PC-3 (cell line): ENCODE data around the gene AFTPH. TPM values are rescaled to one million over a fixed set of nuclear protein-coding genes. Genes with fewer than 3 reads are reported as not detected.

Experiments
- ATAC-seq: fragments of 200-7000 bp; cut with Tn5 transposase; 2 replicates; pipeline ENCODE4 v1.9.1; 2020; ENCODE audit warnings: mild to moderate bottlenecking, moderate library complexity
- BruUV-seq: library from RNA; stranded (reverse); fragments of 400-500 nt; replicated peaks from 2 replicates; lab custom pipeline; 2021; lab: Mats Ljungman, UMichigan
- CTCF ChIA-PET: fragments of 300-600 bp; sonication (Branson Sonifier 250); formaldehyde crosslinking; loops from one replicate; lab custom pipeline; 2022; ENCODE audit warnings: antibody characterized with exemption; lab: Charles Lee
- POLR2A ChIA-PET: fragments of 300-600 bp; sonication (Branson Sonifier 250); formaldehyde crosslinking; loops from one replicate; lab custom pipeline; 2022; ENCODE audit warnings: antibody characterized with exemption; ENCODE audit not compliant: unreplicated experiment; lab: Charles Lee
- DNase-seq: peaks from one replicate; pipeline ENCODE4 v3.0.0-alpha.2; 2015
- H2AFZ ChIP-seq: fragments of 300-600 bp; sonication (generic); 2 replicates; pipeline ENCODE4 v1.6.0; 2016; ENCODE audit warnings: antibody characterized with exemption, low read length
- H3F3A ChIP-seq: fragments of 300-600 bp; sonication (generic); one replicate; pipeline ENCODE4 v1.6.0; 2017; ENCODE audit warnings: antibody characterized with exemption, low read length, control low read depth, mild to moderate bottlenecking; ENCODE audit not compliant: unreplicated experiment
- H3K27ac ChIP-seq: fragments of 300-600 bp; sonication (generic); 2 replicates; pipeline ENCODE4 v1.5.1; 2016; ENCODE audit warnings: mild to moderate bottlenecking, low read length
- H3K27me3 ChIP-seq: fragments of 300-600 bp; sonication (generic); 2 replicates; pipeline ENCODE4 v1.6.1; 2016; ENCODE audit warnings: low read length, mixed read lengths
- H3K36me3 ChIP-seq: fragments of 300-600 bp; sonication (generic); 2 replicates; pipeline ENCODE4 v1.6.1; 2016; ENCODE audit warnings: low read depth, mixed run types, low read length, mixed read lengths
- H3K4me1 ChIP-seq: fragments of 300-600 bp; sonication (generic); 2 replicates; pipeline ENCODE4 v1.5.1; 2016; ENCODE audit warnings: low read length; ENCODE audit not compliant: insufficient read depth
- H3K4me2 ChIP-seq: fragments of 300-600 bp; sonication (generic); 2 replicates; pipeline ENCODE4 v1.6.0; 2016; ENCODE audit warnings: low read length
- H3K4me3 ChIP-seq: fragments of 300-600 bp; sonication (generic); 2 replicates; pipeline ENCODE4 v1.5.1; 2016; ENCODE audit warnings: mild to moderate bottlenecking, low read length, mixed read lengths
- H3K79me2 ChIP-seq: fragments of 300-600 bp; sonication (generic); 2 replicates; pipeline ENCODE4 v1.6.1; 2017; ENCODE audit warnings: low read length, mixed read lengths
- H3K9ac ChIP-seq: fragments of 300-600 bp; sonication (generic); 2 replicates; pipeline ENCODE4 v1.6.0; 2016; ENCODE audit warnings: mild to moderate bottlenecking, low read length
- H3K9me2 ChIP-seq: fragments of 300-600 bp; sonication (generic); replicated peaks from 2 replicates; pipeline ENCODE4 v1.6.1; 2016; ENCODE audit warnings: mixed run types, low read length, mixed read lengths
- H3K9me3 ChIP-seq: fragments of 300-600 bp; sonication (generic); 2 replicates; pipeline ENCODE4 v1.6.1; 2016; ENCODE audit warnings: low read length, mixed read lengths
- H4K20me1 ChIP-seq: fragments of 300-600 bp; sonication (generic); 2 replicates; pipeline ENCODE4 v1.6.1; 2016; ENCODE audit warnings: low read length, mixed read lengths
- CTCF ChIP-seq: fragments of 300-600 bp; sonication (generic); conservative IDR thresholded peaks from 2 replicates; pipeline ENCODE4 v1.5.1; 2017; ENCODE audit warnings: antibody characterized with exemption, low read depth, mild to moderate bottlenecking, low read length
- EZH2 ChIP-seq: fragments of 300-600 bp; sonication (generic); IDR thresholded peaks from one replicate; pipeline ENCODE4 v1.6.1; 2017; ENCODE audit warnings: antibody characterized with exemption, mild to moderate bottlenecking, low read length; ENCODE audit not compliant: unreplicated experiment
- EZH2phosphoT487 ChIP-seq: fragments of 300-600 bp; sonication (generic); IDR thresholded peaks from 2 replicates; pipeline ENCODE4 v1.6.1; 2018; ENCODE audit warnings: mild to moderate bottlenecking, antibody characterized with exemption, low read length, borderline replicate concordance
- intact Hi-C: fragments of 100-400 bp; cut with micrococcal nuclease; formaldehyde crosslinking; loops from 2 replicates; pipeline ENCODE4 v1.9.0; 2023
- total RNA-seq: library from RNA; depleted of rRNA; stranded (reverse); fragments of >200 nt; gene quantifications from 2 replicates; pipeline ENCODE4 v1.2.3, GENCODE V29; 2014

The AFTPH gene
- total RNA-seq, 1 experiment from 2014 or later: 26.6 TPM

GRCh38 chr2:64629329-64629781 lies 105.2 kb downstream of the AFTPH start:
- no peaks in the 10 kb centered on the region for H3K4me1 ChIP-seq
- peaks cover 5% of the 10 kb centered on the region for H4K20me1 ChIP-seq
- no TSS peak for BruUV-seq
- no peaks in the 10 kb centered on the region for H3K9me2 ChIP-seq
- no peak overlapping the region for H3K9ac ChIP-seq
- no peak overlapping the region for H2AFZ ChIP-seq
- no peaks in the 10 kb centered on the region for H3K27me3 ChIP-seq
- no peak overlapping the region for H3K4me3 ChIP-seq
- DNase-seq: no peak
- POLR2A ChIA-PET: no interaction called here
- intact Hi-C loops: no loop called here
- CTCF ChIA-PET: no interaction called here
- H3K27ac ChIP-seq: no peak overlapping the region
- no peak for ATAC-seq
- H3F3A ChIP-seq: no peaks in the 10 kb centered on the region
- H3K36me3 ChIP-seq: peaks cover 25% of the 10 kb centered on the region
- H3K9me3 ChIP-seq: no peaks in the 10 kb centered on the region
- H3K4me2 ChIP-seq: no peak overlapping the region
- no peak for TF ChIP-seq EZH2
- no peak for TF ChIP-seq EZH2phosphoT487
- no peak for TF ChIP-seq CTCF
- peaks cover 20% of the 10 kb centered on the region for H3K79me2 ChIP-seq

GRCh38 chr2:64629875-64630274 lies 105.7 kb downstream of the AFTPH start:
- Histone ChIP-seq H3F3A (no peaks in the 10 kb centered on the region), H3K27ac (no peak overlapping the region), H3K4me1 (no peaks in the 10 kb centered on the region), H3K4me3 (no peak overlapping the region), H3K79me2 (peaks cover 25% of the 10 kb centered on the region), H3K36me3 (peaks cover 29% of the 10 kb centered on the region), H3K4me2 (no peak overlapping the region), H2AFZ (no peak overlapping the region), H3K9me2 (no peaks in the 10 kb centered on the region), H3K9ac (no peak overlapping the region), H4K20me1 (peaks cover 7% of the 10 kb centered on the region), H3K9me3 (no peaks in the 10 kb centered on the region), H3K27me3 (no peaks in the 10 kb centered on the region)
- ChIA-PET POLR2A (no interaction called here), CTCF (no interaction called here)
- TF ChIP-seq EZH2 (no peak), CTCF (no peak), EZH2phosphoT487 (no peak)
- ATAC-seq: no peak
- BruUV-seq: no TSS peak
- intact Hi-C loops: no loop called here
- no peak for DNase-seq

- H3K9me2 ChIP-seq: no peaks in the 10 kb centered on the region
- peaks cover 37% of the 10 kb centered on the region for H3K36me3 ChIP-seq
- H3K9ac ChIP-seq: no peak overlapping the region
- POLR2A ChIA-PET: interaction anchor here (1.0 kb wide), 1 partner anchor 14 kb away, joined by 3 read pairs; no protein-coding TSS in a partner anchor
- H3K4me2 ChIP-seq: no peak overlapping the region
- H3K27me3 ChIP-seq: no peaks in the 10 kb centered on the region
- H3K4me3 ChIP-seq: no peak overlapping the region
- no TSS peak for BruUV-seq
- no peak for DNase-seq
- H2AFZ ChIP-seq: no peak overlapping the region
- H4K20me1 ChIP-seq: peaks cover 10% of the 10 kb centered on the region
- H3K4me1 ChIP-seq: no peaks in the 10 kb centered on the region
- H3K27ac ChIP-seq: no peak overlapping the region
- no peaks in the 10 kb centered on the region for H3K9me3 ChIP-seq
- CTCF ChIA-PET: no interaction called here
- ATAC-seq: no peak
- no peak for TF ChIP-seq EZH2phosphoT487
- no peak for TF ChIP-seq EZH2
- TF ChIP-seq CTCF: no peak
- intact Hi-C loops: no loop called here
- no peaks in the 10 kb centered on the region for H3F3A ChIP-seq
- peaks cover 33% of the 10 kb centered on the region for H3K79me2 ChIP-seq
Observed at GRCh38 chr2:64630752-64631151, 106.6 kb downstream of the AFTPH start.
